ENCODE data around the gene CRX. TPM values are rescaled to one million over a fixed set of nuclear protein-coding genes. Genes with fewer than 3 reads are reported as not detected.
"Not testable (repeated sequence)": the region's sequence is repeated elsewhere in the genome, so short reads cannot be mapped to it uniquely, and the experiment has no call there.

CRX gene
- total RNA-seq, 2 donors from 2014 or later = 0.16 TPM; not detected in 1

DNA sequence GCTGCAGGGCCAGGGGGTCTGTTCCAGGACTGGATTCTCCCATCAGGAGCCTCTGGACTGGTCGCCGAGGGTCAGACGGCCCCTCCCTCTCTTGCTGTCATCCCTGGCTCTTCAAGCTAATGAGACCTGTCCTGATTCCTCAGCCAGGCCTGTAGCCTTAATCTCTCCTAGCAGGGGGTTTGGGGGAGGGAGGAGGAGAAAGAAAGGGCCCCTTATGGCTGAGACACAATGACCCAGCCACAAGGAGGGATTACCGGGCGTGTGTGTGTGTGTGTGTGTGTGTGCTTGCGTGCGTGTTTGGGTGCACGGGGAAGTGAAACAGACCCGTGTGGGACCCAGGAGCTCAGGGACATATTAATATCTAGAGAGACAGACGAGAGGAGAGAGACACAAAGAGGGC is 1.9 kb upstream of the CRX start:
- Mint-ChIP-seq H3K27ac (no peak overlapping the region), H3K27me3 (peaks cover 43% of the 10 kb centered on the region), H3K4me1 (no peaks in the 10 kb centered on the region), H3K4me3 (peak overlapping the region; percentile 26), H3K9me3 (no peaks in the 10 kb centered on the region), H3K36me3 (ENCODE audit: low read depth) (no peaks in the 10 kb centered on the region)
- ATAC-seq (replicated peaks) = no peak

DNA sequence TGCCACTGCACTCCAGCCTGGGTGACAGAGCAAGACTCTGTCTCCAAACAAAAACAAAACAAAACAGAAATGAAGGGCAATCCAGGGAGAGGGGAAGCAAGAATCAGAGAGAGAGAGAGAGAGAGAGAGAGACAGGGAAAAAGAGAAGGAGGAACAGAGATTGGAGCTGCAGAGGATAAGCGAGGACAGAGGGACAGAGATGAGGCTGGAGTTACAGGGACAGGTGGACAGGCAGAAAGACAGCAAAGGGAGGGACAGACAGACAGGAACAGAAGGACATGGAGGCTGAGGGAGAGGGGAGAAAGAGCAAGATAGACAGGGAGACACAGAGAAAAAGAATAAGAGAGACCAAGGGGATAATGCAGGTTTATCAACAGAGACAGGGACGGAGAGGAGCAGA is 1.3 kb upstream of the CRX start:
- Mint-ChIP-seq H3K36me3 (ENCODE audit: low read depth) (no peaks in the 10 kb centered on the region), H3K4me3 (peak overlapping the region; percentile 26), H3K4me1 (no peaks in the 10 kb centered on the region), H3K9me3 (no peaks in the 10 kb centered on the region), H3K27ac (no peak overlapping the region), H3K27me3 (peaks cover 43% of the 10 kb centered on the region)
- ATAC-seq (replicated peaks) = no peak

DNA sequence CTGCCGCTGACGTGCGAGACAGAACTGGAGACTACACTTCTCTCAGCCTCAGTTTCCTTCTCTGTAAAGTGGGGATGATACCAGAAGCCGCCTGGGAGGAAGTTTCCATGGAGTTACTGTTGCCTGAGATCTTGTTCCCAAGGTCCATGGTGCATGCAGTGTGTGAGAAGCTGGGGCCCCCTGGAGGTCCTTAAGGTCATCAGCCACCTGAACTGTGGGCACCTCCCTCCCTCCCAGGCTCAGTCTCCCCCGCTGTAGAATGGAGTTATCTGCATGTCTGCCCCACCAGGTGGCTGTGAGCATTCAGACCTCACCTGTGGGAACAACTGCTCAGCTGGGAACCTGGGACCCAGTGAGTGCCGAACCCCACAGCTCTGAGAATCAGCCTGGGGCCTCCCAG is 2.7 kb downstream of the CRX start:
- no peak overlapping the region for H3K4me3 Mint-ChIP-seq
- H3K27me3 Mint-ChIP-seq = peaks cover 38% of the 10 kb centered on the region
- no peaks in the 10 kb centered on the region for H3K36me3 Mint-ChIP-seq (ENCODE audit: low read depth)
- no peaks in the 10 kb centered on the region for H3K4me1 Mint-ChIP-seq
- no peaks in the 10 kb centered on the region for H3K9me3 Mint-ChIP-seq
- no peak for ATAC-seq (replicated peaks)
- no peak overlapping the region for H3K27ac Mint-ChIP-seq

DNA sequence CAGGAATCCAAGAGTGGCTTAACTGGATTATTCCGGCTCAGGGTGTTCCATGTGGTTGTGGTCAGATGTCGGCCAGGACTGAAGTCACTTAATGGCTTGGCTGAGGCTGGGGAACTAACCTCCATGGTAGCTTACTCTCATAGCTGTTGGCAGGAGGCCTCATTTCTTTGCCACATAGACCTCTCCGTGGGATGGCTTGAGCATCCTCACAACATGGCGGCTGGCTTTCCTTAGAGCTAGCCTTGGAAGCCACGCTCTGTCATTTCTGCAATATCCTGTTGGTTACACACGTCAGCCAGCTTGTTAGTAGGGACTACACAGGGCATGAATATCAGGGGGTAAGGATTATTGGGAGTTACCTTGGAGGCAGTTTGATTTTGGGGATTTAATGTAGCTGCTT is 5.1 kb downstream of the CRX start:
- H3K4me3 Mint-ChIP-seq = no peak overlapping the region
- H3K9me3 Mint-ChIP-seq = no peaks in the 10 kb centered on the region
- no peaks in the 10 kb centered on the region for H3K4me1 Mint-ChIP-seq
- H3K36me3 Mint-ChIP-seq (ENCODE audit: low read depth) = no peaks in the 10 kb centered on the region
- no peak for ATAC-seq (replicated peaks)
- peaks cover 19% of the 10 kb centered on the region for H3K27me3 Mint-ChIP-seq
- H3K27ac Mint-ChIP-seq = no peak overlapping the region

DNA sequence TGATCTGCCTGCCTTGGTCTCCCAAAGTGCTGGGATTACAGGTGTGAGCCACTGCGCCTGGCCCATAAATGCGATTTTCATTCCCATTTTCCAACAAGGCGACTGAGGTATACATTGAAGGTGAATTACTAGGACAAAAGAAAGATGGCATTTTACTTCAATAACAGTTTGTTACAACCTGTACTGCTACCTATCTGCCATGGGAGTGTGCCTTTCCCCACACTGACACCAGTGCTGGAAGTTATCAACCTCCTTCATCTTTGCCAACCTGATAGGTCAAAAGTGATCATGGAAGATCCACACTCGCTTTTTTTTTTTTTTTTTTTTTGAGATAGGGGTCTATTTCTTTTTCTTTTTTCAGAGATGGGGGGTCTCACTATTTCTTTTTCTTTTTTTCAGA is 11.0 kb downstream of the CRX start:
- no peaks in the 10 kb centered on the region for H3K36me3 Mint-ChIP-seq (ENCODE audit: low read depth)
- no peak for ATAC-seq (replicated peaks)
- no peak overlapping the region for H3K27ac Mint-ChIP-seq
- H3K4me3 Mint-ChIP-seq = no peak overlapping the region
- peaks cover 7% of the 10 kb centered on the region for H3K27me3 Mint-ChIP-seq
- no peaks in the 10 kb centered on the region for H3K9me3 Mint-ChIP-seq
- H3K4me1 Mint-ChIP-seq = no peaks in the 10 kb centered on the region

DNA sequence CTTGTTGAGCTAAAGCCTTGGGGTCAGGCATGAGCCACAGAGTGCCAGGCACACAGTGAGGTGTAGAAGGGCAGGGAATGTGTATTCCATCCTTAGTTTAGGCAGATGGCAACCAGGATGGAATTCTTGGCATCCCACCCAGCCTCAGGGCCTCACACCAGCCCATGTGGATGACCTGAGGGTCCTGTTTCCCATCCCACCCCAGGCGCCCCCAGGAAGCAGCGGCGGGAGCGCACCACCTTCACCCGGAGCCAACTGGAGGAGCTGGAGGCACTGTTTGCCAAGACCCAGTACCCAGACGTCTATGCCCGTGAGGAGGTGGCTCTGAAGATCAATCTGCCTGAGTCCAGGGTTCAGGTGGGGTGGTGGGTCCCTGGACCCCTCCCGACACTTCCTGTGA is 14.3 kb downstream of the CRX start:
- H3K36me3 Mint-ChIP-seq (ENCODE audit: low read depth) = no peaks in the 10 kb centered on the region
- no peaks in the 10 kb centered on the region for H3K9me3 Mint-ChIP-seq
- H3K27me3 Mint-ChIP-seq = no peaks in the 10 kb centered on the region
- no peak for ATAC-seq (replicated peaks)
- H3K27ac Mint-ChIP-seq = no peak overlapping the region
- H3K4me1 Mint-ChIP-seq = no peaks in the 10 kb centered on the region
- no peak overlapping the region for H3K4me3 Mint-ChIP-seq

DNA sequence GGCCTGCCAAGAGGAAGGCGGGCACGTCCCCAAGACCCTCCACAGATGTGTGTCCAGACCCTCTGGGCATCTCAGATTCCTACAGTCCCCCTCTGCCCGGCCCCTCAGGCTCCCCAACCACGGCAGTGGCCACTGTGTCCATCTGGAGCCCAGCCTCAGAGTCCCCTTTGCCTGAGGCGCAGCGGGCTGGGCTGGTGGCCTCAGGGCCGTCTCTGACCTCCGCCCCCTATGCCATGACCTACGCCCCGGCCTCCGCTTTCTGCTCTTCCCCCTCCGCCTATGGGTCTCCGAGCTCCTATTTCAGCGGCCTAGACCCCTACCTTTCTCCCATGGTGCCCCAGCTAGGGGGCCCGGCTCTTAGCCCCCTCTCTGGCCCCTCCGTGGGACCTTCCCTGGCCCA is 17.7 kb downstream of the CRX start:
- no peaks in the 10 kb centered on the region for H3K9me3 Mint-ChIP-seq
- H3K36me3 Mint-ChIP-seq (ENCODE audit: low read depth) = no peaks in the 10 kb centered on the region
- peaks cover 14% of the 10 kb centered on the region for H3K27me3 Mint-ChIP-seq
- no peak overlapping the region for H3K4me3 Mint-ChIP-seq
- H3K27ac Mint-ChIP-seq = no peak overlapping the region
- ATAC-seq (replicated peaks) = no peak
- H3K4me1 Mint-ChIP-seq = peaks cover 5% of the 10 kb centered on the region

DNA sequence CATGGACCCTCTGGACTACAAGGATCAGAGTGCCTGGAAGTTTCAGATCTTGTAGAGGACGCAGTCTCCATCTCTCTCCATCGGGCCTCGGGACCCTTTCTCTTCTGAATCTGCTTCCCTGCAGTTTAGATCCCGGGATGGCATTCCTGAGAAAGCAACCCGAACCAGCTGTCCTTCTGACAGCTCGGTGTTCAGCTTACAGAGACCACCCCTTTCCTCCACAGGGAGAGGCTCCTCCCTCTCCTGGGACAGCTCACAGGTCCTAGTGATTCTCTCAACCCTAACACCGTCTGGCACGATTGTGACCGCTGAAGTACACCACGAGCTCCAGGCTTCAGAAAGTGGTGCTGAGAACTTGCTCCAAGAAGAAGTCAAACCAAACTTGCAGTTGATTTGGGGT is 18.2 kb downstream of the CRX start:
- Mint-ChIP-seq H3K9me3 (no peaks in the 10 kb centered on the region), H3K27ac (no peak overlapping the region), H3K4me3 (no peak overlapping the region), H3K27me3 (peaks cover 14% of the 10 kb centered on the region), H3K36me3 (ENCODE audit: low read depth) (no peaks in the 10 kb centered on the region), H3K4me1 (peaks cover 5% of the 10 kb centered on the region)
- no peak for ATAC-seq (replicated peaks)

DNA sequence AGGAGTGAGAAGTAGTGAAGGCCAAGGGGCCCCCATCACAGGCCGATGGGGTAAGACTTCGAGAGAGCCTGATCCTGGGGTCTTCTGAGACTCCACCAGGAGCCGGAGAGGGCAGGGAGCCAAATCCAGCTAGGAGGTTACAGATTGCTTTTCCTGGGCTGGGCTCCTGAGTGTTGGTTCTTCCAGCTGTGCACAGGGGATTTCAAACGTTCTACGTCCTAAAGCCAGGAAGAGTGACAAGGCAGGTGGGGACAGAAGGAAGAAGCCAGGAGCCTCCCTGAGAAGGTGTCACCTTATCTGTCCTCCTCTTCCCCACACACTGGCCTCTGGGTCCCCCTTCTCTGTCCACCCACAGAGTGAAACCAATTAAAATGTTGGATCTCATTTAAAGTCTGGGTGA is 21.2 kb downstream of the CRX start:
- Mint-ChIP-seq H3K27ac (no peak overlapping the region), H3K27me3 (peaks cover 19% of the 10 kb centered on the region), H3K4me3 (no peak overlapping the region), H3K4me1 (peaks cover 5% of the 10 kb centered on the region), H3K36me3 (ENCODE audit: low read depth) (no peaks in the 10 kb centered on the region), H3K9me3 (no peaks in the 10 kb centered on the region)
- ATAC-seq (replicated peaks) = no peak

DNA sequence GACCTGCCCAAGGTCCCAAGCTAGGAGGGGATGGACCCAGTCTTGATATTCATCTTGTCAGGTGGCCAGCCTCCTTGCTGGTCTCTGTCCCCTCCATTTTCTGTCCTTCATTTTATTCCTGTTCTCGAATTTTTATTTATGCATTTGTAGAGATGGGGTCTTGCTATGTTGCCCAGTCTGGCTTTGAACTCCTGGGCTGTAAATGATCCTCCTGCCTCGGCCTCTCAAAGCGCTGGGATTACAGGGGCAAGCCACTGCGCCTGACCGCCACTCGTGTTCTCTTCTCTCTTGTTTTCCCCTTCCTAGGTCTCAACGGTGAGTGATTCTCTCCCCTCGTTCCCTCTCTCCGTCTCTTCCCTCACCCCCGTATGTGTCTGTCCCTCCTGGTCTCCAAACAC is 26.7 kb downstream of the CRX start:
- ATAC-seq (replicated peaks) = no peak
- Mint-ChIP-seq H3K36me3 (ENCODE audit: low read depth) (no peaks in the 10 kb centered on the region), H3K27ac (no peak overlapping the region), H3K4me3 (no peak overlapping the region), H3K9me3 (no peaks in the 10 kb centered on the region), H3K4me1 (peaks cover 5% of the 10 kb centered on the region), H3K27me3 (peaks cover 34% of the 10 kb centered on the region)

DNA sequence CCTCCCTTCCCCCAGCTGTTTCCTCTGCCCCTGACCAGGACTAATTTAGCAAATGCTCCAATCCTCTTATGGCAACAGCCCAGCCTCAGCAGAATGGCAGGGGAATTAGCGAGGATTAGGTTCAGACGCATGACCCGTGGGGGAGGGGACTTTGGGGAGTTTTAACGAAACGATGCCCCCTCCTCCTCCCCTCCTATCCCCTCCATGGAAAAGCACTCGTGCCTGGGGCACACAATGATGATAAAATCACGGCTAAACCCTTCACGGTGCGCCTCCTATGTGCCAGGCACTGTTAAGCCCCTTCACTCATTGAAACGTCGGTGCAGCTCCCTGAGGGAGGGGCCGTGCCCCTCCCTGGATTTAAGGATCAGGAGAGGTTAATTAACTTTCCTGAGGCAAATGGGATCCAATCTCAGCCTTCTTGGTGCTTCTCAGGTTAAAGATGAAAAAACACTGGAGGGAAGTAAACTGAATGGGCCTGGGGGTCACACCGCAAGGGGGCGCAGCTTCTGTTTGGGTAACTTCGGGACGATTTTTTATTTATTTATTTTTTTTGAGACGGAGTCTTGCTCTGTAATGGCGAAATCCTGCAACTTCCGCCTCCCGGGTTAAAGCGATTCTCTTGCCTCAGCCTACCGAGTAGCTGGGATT is 27.2 kb downstream of the CRX start:
- Mint-ChIP-seq H3K36me3 (ENCODE audit: low read depth) (no peaks in the 10 kb centered on the region), H3K27me3 (peaks cover 35% of the 10 kb centered on the region), H3K9me3 (no peaks in the 10 kb centered on the region), H3K4me1 (peaks cover 2% of the 10 kb centered on the region), H3K4me3 (no peak overlapping the region), H3K27ac (peak overlapping the region; percentile 30)
- ATAC-seq (replicated peaks) = no peak

DNA sequence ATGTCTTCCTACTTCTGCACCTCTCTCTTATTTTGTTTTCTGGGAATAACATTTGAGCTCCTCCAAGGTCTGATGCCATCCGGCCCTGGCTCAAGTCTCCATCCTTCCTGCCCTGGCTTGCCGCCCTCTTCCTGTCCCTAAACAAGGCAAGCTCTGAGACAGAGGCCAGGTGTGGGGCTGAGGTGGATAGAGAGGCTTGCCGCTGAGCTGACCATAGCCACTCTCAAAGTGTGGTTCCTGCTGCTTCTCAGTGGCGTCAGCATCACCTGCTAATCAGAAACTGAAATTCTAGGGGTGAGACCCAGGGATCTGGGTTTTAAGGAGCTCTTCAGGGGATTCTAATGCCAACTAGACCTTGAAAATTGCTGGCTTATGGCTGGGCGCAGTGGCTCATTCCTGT is 31.3 kb downstream of the CRX start:
- H3K9me3 Mint-ChIP-seq = no peaks in the 10 kb centered on the region
- no peaks in the 10 kb centered on the region for H3K4me1 Mint-ChIP-seq
- ATAC-seq (replicated peaks) = no peak
- H3K27ac Mint-ChIP-seq = no peak overlapping the region
- H3K4me3 Mint-ChIP-seq = no peak overlapping the region
- no peaks in the 10 kb centered on the region for H3K36me3 Mint-ChIP-seq (ENCODE audit: low read depth)
- peaks cover 30% of the 10 kb centered on the region for H3K27me3 Mint-ChIP-seq

DNA sequence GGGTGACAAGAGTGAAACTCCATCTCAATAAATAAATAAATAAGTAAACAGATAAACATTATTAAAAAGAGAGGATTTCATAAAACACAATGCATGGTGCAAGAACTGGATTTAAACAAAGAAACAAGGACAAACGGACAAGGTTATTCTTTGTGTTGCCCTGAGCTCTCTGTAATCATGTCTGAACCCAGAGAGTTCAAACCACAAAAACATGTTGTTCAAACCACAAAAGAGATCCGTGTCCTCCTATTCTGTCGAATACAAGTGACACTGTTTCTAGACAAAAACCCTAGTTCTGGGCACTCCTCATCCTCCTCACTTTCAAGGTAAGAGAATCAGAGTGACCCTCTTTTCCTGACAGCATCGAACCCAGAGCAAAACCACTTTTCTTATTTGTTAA is 32.7 kb downstream of the CRX start:
- Mint-ChIP-seq H3K9me3 (no peaks in the 10 kb centered on the region), H3K4me1 (no peaks in the 10 kb centered on the region), H3K36me3 (ENCODE audit: low read depth) (no peaks in the 10 kb centered on the region), H3K4me3 (no peak overlapping the region), H3K27ac (no peak overlapping the region), H3K27me3 (peaks cover 22% of the 10 kb centered on the region)
- no peak for ATAC-seq (replicated peaks)

DNA sequence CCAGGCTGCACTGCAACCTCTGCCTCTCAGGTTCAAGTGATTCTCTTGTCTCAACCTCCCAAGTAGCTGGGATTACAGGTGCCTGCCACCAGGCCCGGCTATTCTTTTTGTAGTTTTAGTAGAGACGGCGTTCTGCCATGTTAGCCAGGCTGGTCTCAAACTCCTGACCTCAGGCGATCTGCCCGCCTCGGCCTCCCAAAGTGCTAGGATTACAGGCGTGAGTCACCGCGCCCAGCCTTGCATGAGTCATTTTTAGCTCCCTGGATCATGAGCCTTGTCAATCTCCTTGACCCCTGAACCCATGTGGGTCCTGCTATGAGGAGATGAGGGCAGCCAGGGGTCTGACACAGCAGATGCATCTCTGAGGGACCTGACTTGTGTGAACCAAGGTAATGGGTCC is 36.5 kb downstream of the CRX start:
- not testable (repeated sequence) for H3K36me3 Mint-ChIP-seq (ENCODE audit: low read depth); H3K27ac Mint-ChIP-seq; ATAC-seq (replicated peaks); H3K4me3 Mint-ChIP-seq; H3K9me3 Mint-ChIP-seq; H3K4me1 Mint-ChIP-seq
- peaks cover 10% of the 10 kb centered on the region for H3K27me3 Mint-ChIP-seq

DNA sequence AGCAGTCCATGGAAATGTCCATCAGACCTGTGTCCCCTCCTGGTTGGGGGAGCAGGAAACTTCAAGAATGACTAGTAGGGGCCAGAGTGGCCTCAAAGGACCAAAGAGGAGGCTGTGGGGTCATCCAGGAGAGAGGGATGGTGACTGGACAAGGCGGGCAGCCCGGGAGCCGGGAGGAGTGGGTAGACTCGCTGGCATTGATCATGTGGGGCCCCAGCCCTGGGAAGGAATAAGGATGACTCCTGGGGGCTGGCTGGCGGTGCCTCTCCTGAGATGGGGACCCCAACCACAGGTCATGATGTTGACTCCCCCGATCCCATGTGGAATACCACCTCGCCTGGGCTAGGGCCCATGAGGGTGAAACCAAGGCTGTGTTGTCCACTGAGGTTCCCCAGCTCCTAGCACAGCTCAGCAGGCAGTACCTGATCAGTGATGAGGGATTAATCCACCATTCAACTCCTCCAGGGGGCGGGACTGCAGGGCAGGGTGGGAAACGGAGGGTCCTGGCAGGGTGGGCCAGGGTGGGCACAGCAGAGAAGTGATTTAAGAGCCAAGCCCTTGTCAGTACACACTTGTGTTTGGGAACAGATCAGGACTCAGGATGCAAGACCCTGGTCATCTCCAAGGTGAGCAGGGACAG is 37.0 kb downstream of the CRX start, which contains the start of gene TPRX2:
TPRX2 (plus strand) TSS at position 590 of the 640 bp plus-strand sequence; CDS start at position 602, 12 bp downstream.
- not testable (repeated sequence) for H3K36me3 Mint-ChIP-seq (ENCODE audit: low read depth); H3K27ac Mint-ChIP-seq; H3K9me3 Mint-ChIP-seq; ATAC-seq (replicated peaks); H3K4me1 Mint-ChIP-seq; H3K4me3 Mint-ChIP-seq
- peaks cover 11% of the 10 kb centered on the region for H3K27me3 Mint-ChIP-seq
